ENCODE results near the gene COLQ. TPM values are rescaled to one million over a fixed set of nuclear protein-coding genes. Genes with fewer than 3 reads are reported as not detected.

The COLQ gene
- total RNA-seq, 1 experiment from 2014 or later, result 1.5 TPM

GRCh38 chr3:15443826-15444524 is 77.5 kb downstream of the COLQ start:
- intact Hi-C loops (cut with micrococcal nuclease), result loop anchor here (5.0 kb wide), 1 partner anchor 663 kb away; no protein-coding TSS in a partner anchor
- no peaks in the 10 kb centered on the region for H3K79me2 ChIP-seq (ENCODE audit: low read length)
- no peaks in the 10 kb centered on the region for H3F3A ChIP-seq (ENCODE audit: low read length, unreplicated experiment)
- DNase-seq (no peak), ATAC-seq (no peak)
- H3K9ac ChIP-seq (ENCODE audit: low read length), result no peak overlapping the region
- peaks cover 26% of the 10 kb centered on the region for H3K36me3 ChIP-seq (ENCODE audit: low read depth, low read length)
- no peak overlapping the region for H3K4me3 ChIP-seq (ENCODE audit: low read length)
- H3K27ac ChIP-seq (ENCODE audit: low read length), result no peak overlapping the region
- no peak for TF ChIP-seq CTCF (conservative IDR thresholded peaks at IDR 0.05; ENCODE audit: low read depth, low read length)
- no peak for TF ChIP-seq EZH2phosphoT487 (IDR thresholded peaks at IDR 0.05; ENCODE audit: borderline replicate concordance, low read length)
- no peak for TF ChIP-seq EZH2 (IDR thresholded peaks at IDR 0.05; ENCODE audit: low read length, unreplicated experiment)
- ChIA-PET CTCF (no interaction called here), POLR2A (ENCODE audit: unreplicated experiment) (no interaction called here)
- H3K4me2 ChIP-seq (ENCODE audit: low read length), result no peak overlapping the region
- no peaks in the 10 kb centered on the region for H3K4me1 ChIP-seq (ENCODE audit: insufficient read depth, low read length)
- H3K27me3 ChIP-seq (ENCODE audit: low read length), result no peaks in the 10 kb centered on the region
- H3K9me3 ChIP-seq (ENCODE audit: low read length), result no peaks in the 10 kb centered on the region
- no peaks in the 10 kb centered on the region for H4K20me1 ChIP-seq (ENCODE audit: low read length)
- H2AFZ ChIP-seq (ENCODE audit: low read length), result no peak overlapping the region
- BruUV-seq (replicated peaks), result no TSS peak
- H3K9me2 ChIP-seq (replicated peaks; ENCODE audit: low read length), result no peaks in the 10 kb centered on the region

- Histone ChIP-seq H3K27ac (ENCODE audit: low read length) (no peak overlapping the region), H4K20me1 (ENCODE audit: low read length) (no peaks in the 10 kb centered on the region), H3K9me3 (ENCODE audit: low read length) (no peaks in the 10 kb centered on the region), H3F3A (ENCODE audit: low read length, unreplicated experiment) (no peaks in the 10 kb centered on the region), H3K4me2 (ENCODE audit: low read length) (no peak overlapping the region), H3K36me3 (ENCODE audit: low read depth, low read length) (peaks cover 45% of the 10 kb centered on the region), H3K79me2 (ENCODE audit: low read length) (no peaks in the 10 kb centered on the region), H3K9me2 (replicated peaks; ENCODE audit: low read length) (no peaks in the 10 kb centered on the region), H3K4me3 (ENCODE audit: low read length) (no peak overlapping the region), H3K9ac (ENCODE audit: low read length) (no peak overlapping the region), H3K4me1 (ENCODE audit: insufficient read depth, low read length) (no peaks in the 10 kb centered on the region), H2AFZ (ENCODE audit: low read length) (no peak overlapping the region), H3K27me3 (ENCODE audit: low read length) (no peaks in the 10 kb centered on the region)
- intact Hi-C loops (cut with micrococcal nuclease), result loop anchor here (5.0 kb wide), 1 partner anchor 666 kb away; no protein-coding TSS in a partner anchor
- ChIA-PET CTCF (no interaction called here), POLR2A (ENCODE audit: unreplicated experiment) (no interaction called here)
- no TSS peak for BruUV-seq (replicated peaks)
- DNase-seq (no peak), ATAC-seq (no peak)
- TF ChIP-seq EZH2phosphoT487 (IDR thresholded peaks at IDR 0.05; ENCODE audit: borderline replicate concordance, low read length), result no peak
- TF ChIP-seq EZH2 (IDR thresholded peaks at IDR 0.05; ENCODE audit: low read length, unreplicated experiment), result no peak
- no peak for TF ChIP-seq CTCF (conservative IDR thresholded peaks at IDR 0.05; ENCODE audit: low read depth, low read length)
Observed at GRCh38 chr3:15440891-15441290, 80.6 kb downstream of the COLQ start.

GRCh38 chr3:15439476-15439875 is 82.0 kb downstream of the COLQ start:
- no peak overlapping the region for H3K4me3 ChIP-seq (ENCODE audit: low read length)
- intact Hi-C loops (cut with micrococcal nuclease), result no loop called here
- no TSS peak for BruUV-seq (replicated peaks)
- DNase-seq, result no peak
- H3K9ac ChIP-seq (ENCODE audit: low read length), result no peak overlapping the region
- no peaks in the 10 kb centered on the region for H3F3A ChIP-seq (ENCODE audit: low read length, unreplicated experiment)
- ChIA-PET CTCF (no interaction called here), POLR2A (ENCODE audit: unreplicated experiment) (no interaction called here)
- no peaks in the 10 kb centered on the region for H3K27me3 ChIP-seq (ENCODE audit: low read length)
- TF ChIP-seq CTCF (conservative IDR thresholded peaks at IDR 0.05; ENCODE audit: low read depth, low read length) (no peak), EZH2phosphoT487 (IDR thresholded peaks at IDR 0.05; ENCODE audit: borderline replicate concordance, low read length) (no peak), EZH2 (IDR thresholded peaks at IDR 0.05; ENCODE audit: low read length, unreplicated experiment) (no peak)
- peaks cover 57% of the 10 kb centered on the region for H3K36me3 ChIP-seq (ENCODE audit: low read depth, low read length)
- H4K20me1 ChIP-seq (ENCODE audit: low read length), result no peaks in the 10 kb centered on the region
- H3K9me2 ChIP-seq (replicated peaks; ENCODE audit: low read length), result no peaks in the 10 kb centered on the region
- no peak overlapping the region for H3K27ac ChIP-seq (ENCODE audit: low read length)
- no peaks in the 10 kb centered on the region for H3K9me3 ChIP-seq (ENCODE audit: low read length)
- H2AFZ ChIP-seq (ENCODE audit: low read length), result no peak overlapping the region
- ATAC-seq, result no peak
- no peak overlapping the region for H3K4me2 ChIP-seq (ENCODE audit: low read length)
- H3K79me2 ChIP-seq (ENCODE audit: low read length), result no peaks in the 10 kb centered on the region
- H3K4me1 ChIP-seq (ENCODE audit: insufficient read depth, low read length), result no peaks in the 10 kb centered on the region
